ENCODE measurements around the gene PLXDC2.

PLXDC2 gene

GRCh38 chr10:20303453-20304152, 487.4 kb downstream of the PLXDC2 start:
- Histone ChIP-seq H3K9ac (ENCODE audit: low read length) (no peak overlapping the region), H3K27ac (ENCODE audit: low read depth, low read length, poor library complexity, severe bottlenecking) (no peak overlapping the region), H3K4me3 (ENCODE audit: low read depth, low read length, poor library complexity, severe bottlenecking) (no peak overlapping the region), H3K9me3 (ENCODE audit: low read length) (no peaks in the 10 kb centered on the region), H3F3A (ENCODE audit: insufficient read depth, low read length) (no peaks in the 10 kb centered on the region), H3K4me1 (ENCODE audit: insufficient read depth, low read length, severe bottlenecking) (no peaks in the 10 kb centered on the region), H3K27me3 (ENCODE audit: insufficient read depth, low read length) (no peaks in the 10 kb centered on the region), H3K79me2 (ENCODE audit: insufficient read depth, low read length) (no peaks in the 10 kb centered on the region), H2AFZ (ENCODE audit: low read length) (no peak overlapping the region), H3K4me2 (ENCODE audit: low read length) (no peak overlapping the region), H4K20me1 (ENCODE audit: insufficient read depth, low read length) (no peaks in the 10 kb centered on the region), H3K9me2 (ENCODE audit: low read depth, low read length) (no peaks in the 10 kb centered on the region), H3K36me3 (ENCODE audit: insufficient read depth, low read length) (no peaks in the 10 kb centered on the region)
- no peak for TF ChIP-seq EZH2 (IDR thresholded peaks at IDR 0.05; ENCODE audit: borderline replicate concordance, low read length)
- TF ChIP-seq CTCF (IDR thresholded peaks at IDR 0.05; ENCODE audit: low read length) = no peak

GRCh38 chr10:20313665-20314064, 497.4 kb downstream of the PLXDC2 start:
- Histone ChIP-seq H2AFZ (ENCODE audit: low read length) (no peak overlapping the region), H3K27ac (ENCODE audit: low read depth, low read length, poor library complexity, severe bottlenecking) (no peak overlapping the region), H4K20me1 (ENCODE audit: insufficient read depth, low read length) (no peaks in the 10 kb centered on the region), H3K4me2 (ENCODE audit: low read length) (no peak overlapping the region), H3K4me3 (ENCODE audit: low read depth, low read length, poor library complexity, severe bottlenecking) (no peak overlapping the region), H3K9me3 (ENCODE audit: low read length) (no peaks in the 10 kb centered on the region), H3F3A (ENCODE audit: insufficient read depth, low read length) (no peaks in the 10 kb centered on the region), H3K9ac (ENCODE audit: low read length) (no peak overlapping the region), H3K36me3 (ENCODE audit: insufficient read depth, low read length) (no peaks in the 10 kb centered on the region), H3K27me3 (ENCODE audit: insufficient read depth, low read length) (no peaks in the 10 kb centered on the region), H3K79me2 (ENCODE audit: insufficient read depth, low read length) (no peaks in the 10 kb centered on the region), H3K4me1 (ENCODE audit: insufficient read depth, low read length, severe bottlenecking) (no peaks in the 10 kb centered on the region), H3K9me2 (ENCODE audit: low read depth, low read length) (no peaks in the 10 kb centered on the region)
- TF ChIP-seq CTCF (IDR thresholded peaks at IDR 0.05; ENCODE audit: low read length) (no peak), EZH2 (IDR thresholded peaks at IDR 0.05; ENCODE audit: borderline replicate concordance, low read length) (no peak)

GRCh38 chr10:20314431-20314830, 498.2 kb downstream of the PLXDC2 start:
- TF ChIP-seq EZH2 (IDR thresholded peaks at IDR 0.05; ENCODE audit: borderline replicate concordance, low read length) (no peak), CTCF (IDR thresholded peaks at IDR 0.05; ENCODE audit: low read length) (no peak)

More at GRCh38 chr10:20314431-20314830, 498.2 kb downstream of the PLXDC2 start:
- H3K4me2 ChIP-seq (ENCODE audit: low read length) = no peak overlapping the region
- no peaks in the 10 kb centered on the region for H3K4me1 ChIP-seq (ENCODE audit: insufficient read depth, low read length, severe bottlenecking)
- H3K27ac ChIP-seq (ENCODE audit: low read depth, low read length, poor library complexity, severe bottlenecking) = no peak overlapping the region
- H3K9me2 ChIP-seq (ENCODE audit: low read depth, low read length) = no peaks in the 10 kb centered on the region
- no peaks in the 10 kb centered on the region for H3K79me2 ChIP-seq (ENCODE audit: insufficient read depth, low read length)
- no peak overlapping the region for H2AFZ ChIP-seq (ENCODE audit: low read length)
- no peaks in the 10 kb centered on the region for H3K9me3 ChIP-seq (ENCODE audit: low read length)
- no peaks in the 10 kb centered on the region for H3F3A ChIP-seq (ENCODE audit: insufficient read depth, low read length)
- H3K27me3 ChIP-seq (ENCODE audit: insufficient read depth, low read length) = no peaks in the 10 kb centered on the region
- no peaks in the 10 kb centered on the region for H3K36me3 ChIP-seq (ENCODE audit: insufficient read depth, low read length)
- H4K20me1 ChIP-seq (ENCODE audit: insufficient read depth, low read length) = no peaks in the 10 kb centered on the region
- no peak overlapping the region for H3K4me3 ChIP-seq (ENCODE audit: low read depth, low read length, poor library complexity, severe bottlenecking)
- no peak overlapping the region for H3K9ac ChIP-seq (ENCODE audit: low read length)
